DMS 273 treated with DMSO at 0.1 percent for 48 hours (cell line): ENCODE results near the gene NMT1.
"Not testable (repeated sequence)": the region's sequence is repeated elsewhere in the genome, so short reads cannot be mapped to it uniquely, and the experiment has no call there.

ENCODE experiments used
- DNase-seq: peaks from one replicate; lab custom pipeline; 2025; lab: John Stamatoyannopoulos, UW

Gene NMT1

GRCh38 chr17:45120558-45120957, 59.4 kb downstream of the NMT1 start:
- DNase-seq = no peak

- DNase-seq = no peak
These were observed 59.9 kb downstream of the NMT1 start for GRCh38 chr17:45121055-45121454.

- no peak for DNase-seq
These were observed 62.1 kb downstream of the NMT1 start for GRCh38 chr17:45123076-45123770.

- no peak for DNase-seq
These were observed 63.0 kb downstream of the NMT1 start for GRCh38 chr17:45123930-45124796.

GRCh38 chr17:45124797-45125122, 63.6 kb downstream of the NMT1 start:
- DNase-seq = not testable (repeated sequence)

GRCh38 chr17:45125509-45125908, 64.4 kb downstream of the NMT1 start:
- no peak for DNase-seq

- DNase-seq = no peak
These were observed 66.1 kb downstream of the NMT1 start for GRCh38 chr17:45127207-45127547.

GRCh38 chr17:45127548-45128300, 66.6 kb downstream of the NMT1 start:
- DNase-seq = no peak

GRCh38 chr17:45128331-45128730, 67.2 kb downstream of the NMT1 start:
- no peak for DNase-seq

GRCh38 chr17:45128989-45129388, 67.9 kb downstream of the NMT1 start:
- DNase-seq = no peak

- no peak for DNase-seq
These were observed 68.4 kb downstream of the NMT1 start for GRCh38 chr17:45129426-45129939.

- no peak for DNase-seq
These were observed 69.0 kb downstream of the NMT1 start for GRCh38 chr17:45129940-45130680.

GRCh38 chr17:45130681-45131615, 69.8 kb downstream of the NMT1 start:
- DNase-seq = no peak

GRCh38 chr17:45131616-45132319, 70.7 kb downstream of the NMT1 start:
- DNase-seq = no peak

- DNase-seq = no peak
These were observed 71.1 kb downstream of the NMT1 start, which contains the start of gene PLCD3 for GRCh38 chr17:45132320-45132571. PLCD3 (minus strand) TSS chr17:45132515; CDS start chr17:45132410, 105 bp downstream.

- DNase-seq = peak; percentile 55
These were observed 71.7 kb downstream of the NMT1 start for GRCh38 chr17:45132572-45133463.

- peak; percentile 96 for DNase-seq
These were observed 74.3 kb downstream of the NMT1 start, which contains the start of gene ACBD4 for GRCh38 chr17:45135192-45135977. ACBD4 (plus strand) TSS chr17:45135687; CDS start chr17:45136145, 458 bp downstream.
